IMR-90 (cell line): ENCODE results near the gene HYAL4. TPM values are rescaled to one million over a fixed set of nuclear protein-coding genes. Genes with fewer than 3 reads are reported as not detected.
"Not testable (repeated sequence)": the region's sequence is repeated elsewhere in the genome, so short reads cannot be mapped to it uniquely, and the experiment has no call there.

Experiments
- ATAC-seq: fragments of 200-7000 bp; cut with Tn5 transposase; 2 replicates; pipeline ENCODE4 v1.9.1; 2020; ENCODE audit warnings: low read depth, mild to moderate bottlenecking, moderate library complexity
- BruUV-seq: library from RNA; stranded (reverse); fragments of 400-500 nt; replicated peaks from 2 replicates; lab custom pipeline; 2021; lab: Mats Ljungman, UMichigan
- CTCF ChIA-PET: fragments of 300-600 bp; formaldehyde crosslinking; extraction: SDS; loops from one replicate; lab custom pipeline; 2021; ENCODE audit warnings: antibody characterized with exemption; lab: Yijun Ruan, JAX
- POLR2A ChIA-PET: fragments of 300-600 bp; sonication (Branson Sonifier 250); formaldehyde crosslinking; loops from one replicate; lab custom pipeline; 2022; ENCODE audit warnings: antibody characterized with exemption; ENCODE audit not compliant: unreplicated experiment; lab: Charles Lee
- DNase-seq: peaks from one replicate; pipeline ENCODE4 v3.0.0; 2013
- H2AFZ ChIP-seq: replicated peaks from 2 replicates; pipeline ENCODE3; 2013; ENCODE audit warnings: low read length, mild to moderate bottlenecking; ENCODE audit not compliant: poor library complexity
- H2AK5ac ChIP-seq: 2 replicates; pipeline ENCODE4 v1.6.1; 2013; ENCODE audit warnings: low read depth, low read length, inconsistent platforms
- H2AK9ac ChIP-seq: replicated peaks from 2 replicates; pipeline ENCODE3; 2013; ENCODE audit warnings: mild to moderate bottlenecking, low read depth, low read length, moderate library complexity; ENCODE audit not compliant: poor library complexity
- H2BK120ac ChIP-seq: 2 replicates; pipeline ENCODE4 v1.6.1; 2013; ENCODE audit warnings: low read depth, low read length, inconsistent platforms
- H2BK15ac ChIP-seq: 3 replicates; pipeline ENCODE4 v1.6.1; 2013; ENCODE audit warnings: low read depth, low read length, inconsistent platforms
- H2BK20ac ChIP-seq: 2 replicates; pipeline ENCODE4 v1.6.1; 2013; ENCODE audit warnings: low read depth, mild to moderate bottlenecking, inconsistent platforms, low read length, moderate library complexity
- H2BK5ac ChIP-seq: 2 replicates; pipeline ENCODE4 v1.6.1; 2013; ENCODE audit warnings: mild to moderate bottlenecking, low read depth, low read length, inconsistent platforms; ENCODE audit not compliant: poor library complexity, severe bottlenecking
- H3K14ac ChIP-seq: replicated peaks from 2 replicates; pipeline ENCODE4 v1.6.1; 2013; ENCODE audit warnings: low read depth, low read length, inconsistent platforms
- H3K18ac ChIP-seq: 2 replicates; pipeline ENCODE4 v1.6.1; 2013; ENCODE audit warnings: low read depth, low read length, control low read depth
- H3K23ac ChIP-seq: 2 replicates; pipeline ENCODE4 v1.6.1; 2013; ENCODE audit warnings: low read depth, low read length, inconsistent platforms
- H3K27ac ChIP-seq: 2 replicates; pipeline ENCODE4 v1.5.1; 2013; ENCODE audit warnings: mild to moderate bottlenecking, control low read depth, low read length; ENCODE audit not compliant: insufficient read depth
- H3K27me3 ChIP-seq: 2 replicates; pipeline ENCODE4 v1.6.1; 2013; ENCODE audit warnings: low read length; ENCODE audit not compliant: control insufficient read depth, insufficient read depth
- H3K36me3 ChIP-seq: 2 replicates; pipeline ENCODE4 v1.6.1; 2013; ENCODE audit warnings: low read length, mixed read lengths; ENCODE audit not compliant: control insufficient read depth, insufficient read depth
- H3K4ac ChIP-seq: 2 replicates; pipeline ENCODE4 v1.6.1; 2013; ENCODE audit warnings: low read depth, low read length, inconsistent platforms
- H3K4me1 ChIP-seq: 2 replicates; pipeline ENCODE4 v1.6.1; 2013; ENCODE audit warnings: low read length, mixed read lengths; ENCODE audit not compliant: control insufficient read depth, insufficient read depth
- H3K4me2 ChIP-seq: 2 replicates; pipeline ENCODE4 v1.6.1; 2013; ENCODE audit warnings: low read depth, mild to moderate bottlenecking, control low read depth, low read length, moderate library complexity
- H3K4me3 ChIP-seq: 2 replicates; pipeline ENCODE4 v1.5.1; 2013; ENCODE audit warnings: low read depth, mild to moderate bottlenecking, control low read depth, low read length, moderate library complexity; ENCODE audit not compliant: insufficient read depth
- H3K56ac ChIP-seq: 2 replicates; pipeline ENCODE4 v1.6.1; 2013; ENCODE audit warnings: low read length, inconsistent platforms; ENCODE audit not compliant: insufficient read depth; ENCODE audit errors: extremely low read depth
- H3K79me1 ChIP-seq, 2 experiments: 2 replicates each; pipeline ENCODE4 v1.6.1; 2013; ENCODE audit warnings: low read length in 2 of 2, inconsistent platforms in 1 of 2, low read depth in 1 of 2
- H3K9ac ChIP-seq: 2 replicates; pipeline ENCODE4 v1.6.1; 2013; ENCODE audit warnings: low read depth, low read length, control low read depth
- H3K9me1 ChIP-seq: 2 replicates; pipeline ENCODE4 v1.6.1; 2013; ENCODE audit warnings: low read length, inconsistent platforms; ENCODE audit not compliant: insufficient read depth
- H3K9me3 ChIP-seq: 2 replicates; pipeline ENCODE4 v1.6.1; 2013; ENCODE audit warnings: low read length; ENCODE audit not compliant: control insufficient read depth, insufficient read depth
- H4K20me1 ChIP-seq: 2 replicates; pipeline ENCODE4 v1.6.1; 2013; ENCODE audit warnings: low read length, inconsistent platforms; ENCODE audit not compliant: insufficient read depth
- H4K5ac ChIP-seq: 2 replicates; pipeline ENCODE4 v1.6.1; 2013; ENCODE audit warnings: mild to moderate bottlenecking, low read depth, low read length, control low read depth
- H4K8ac ChIP-seq, 2 experiments: 2 replicates each; pipeline ENCODE4 v1.6.1; 2013; ENCODE audit warnings: low read depth in 2 of 2, low read length in 2 of 2, control low read depth in 1 of 2, inconsistent platforms in 1 of 2
- H4K91ac ChIP-seq: 2 replicates; pipeline ENCODE4 v1.6.1; 2013; ENCODE audit warnings: low read depth, low read length, inconsistent platforms; ENCODE audit not compliant: insufficient read depth
- WGBS, 2 experiments: methylation state at CpG; one replicate each; pipeline versions ENCODE4 v1.1.5 to v1.1.7; 2013; ENCODE audit warnings: missing lambda C conversion rate in 2 of 2; ENCODE audit not compliant: insufficient read length in 1 of 2; ENCODE audit errors: extremely low coverage in 2 of 2; 5-methylcytosine and 5-hydroxymethylcytosine counted together
- dilution Hi-C: fragments of 300-500 bp; cut with HindIII; formaldehyde crosslinking; loops from one replicate; pipeline ENCODE4 v1.14.3; 2018; ENCODE audit warnings: low sequenced_read_pairs; ENCODE audit not compliant: unreplicated experiment
- in situ Hi-C: fragments of 300-500 bp; cut with MboI; formaldehyde crosslinking; loops from 3 replicates; pipeline ENCODE4 v1.14.3; 2019; ENCODE audit warnings: low sequenced_read_pairs, inconsistent platforms, mixed read lengths
- intact Hi-C: fragments of 100-400 bp; cut with micrococcal nuclease; formaldehyde crosslinking; loops from 2 replicates; pipeline ENCODE4 v1.10.0; 2022
- polyA plus RNA-seq, 3 experiments: library from polyadenylated mRNA; depleted of rRNA; stranded (reverse); fragments of >200 nt; gene quantifications; 2 replicates each; pipeline ENCODE4 v1.2.3, GENCODE V29; 2012; ENCODE audit warnings: low replicate concordance in 1 of 3
- total RNA-seq: library from RNA; depleted of rRNA; stranded (reverse); fragments of >200 nt; gene quantifications from 2 replicates; pipeline ENCODE4 v1.2.3, GENCODE V29; 2012

The HYAL4 gene
- total and polyA plus RNA-seq, 2 of the 4 experiments (the other 2 are of a cell fraction): not detected

GRCh38 chr7:123894753-123895152, 49.8 kb downstream of the HYAL4 start:
- H2AFZ ChIP-seq, H3K9ac ChIP-seq, POLR2A ChIA-PET, H3K79me1 ChIP-seq, H2BK20ac ChIP-seq, DNase-seq, H3K4me3 ChIP-seq, H3K9me3 ChIP-seq, H4K5ac ChIP-seq, CTCF ChIA-PET, H3K9me1 ChIP-seq, H2AK5ac ChIP-seq, H2BK15ac ChIP-seq, H3K36me3 ChIP-seq, H4K91ac ChIP-seq, H2AK9ac ChIP-seq, H3K27ac ChIP-seq, H3K23ac ChIP-seq, H3K14ac ChIP-seq, dilution Hi-C loops, H3K4me2 ChIP-seq, H4K20me1 ChIP-seq, intact Hi-C loops, H2BK5ac ChIP-seq, ATAC-seq, H3K27me3 ChIP-seq, H3K56ac ChIP-seq, H2BK120ac ChIP-seq, in situ Hi-C loops, BruUV-seq, H3K18ac ChIP-seq, H3K4ac ChIP-seq, H3K4me1 ChIP-seq, H4K8ac ChIP-seq: not testable (repeated sequence)
- 81% methylated on average over 4 of the region's 10 CpGs; no CpG with 5 or more reads in 1 of the 2 experiments for WGBS, 2 experiments
